ENCODE measurements around the gene ZNF451. TPM values are rescaled to one million over a fixed set of nuclear protein-coding genes. Genes with fewer than 3 reads are reported as not detected.

ZNF451 gene
- total RNA-seq, 4 donors from 2014 or later = 40.2 to 126 (median 75.0) TPM

DNA sequence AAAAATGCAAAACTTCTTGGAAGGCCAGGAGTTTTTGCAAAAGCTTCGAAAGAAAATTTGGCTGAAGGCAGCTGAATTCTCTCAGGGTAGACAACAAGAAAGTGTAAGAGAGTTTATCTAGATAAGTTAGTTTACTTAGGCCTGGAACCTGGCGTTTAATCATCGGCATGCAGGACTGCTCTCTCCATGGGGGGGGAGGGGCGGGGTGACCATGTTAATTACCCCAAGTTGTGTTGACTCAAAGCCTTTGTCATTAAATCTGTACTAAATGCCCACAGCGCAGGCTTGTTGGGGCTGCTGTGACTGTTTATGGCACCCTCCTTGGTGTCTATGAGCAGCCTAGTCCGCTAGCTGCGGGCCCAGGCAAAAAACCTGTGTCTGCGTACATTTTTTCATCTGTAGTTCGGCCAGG is 20.1 kb upstream of the ZNF451 start:
- no peak overlapping the region for H3K27ac ChIP-seq
- no peak for DNase-seq

DNA sequence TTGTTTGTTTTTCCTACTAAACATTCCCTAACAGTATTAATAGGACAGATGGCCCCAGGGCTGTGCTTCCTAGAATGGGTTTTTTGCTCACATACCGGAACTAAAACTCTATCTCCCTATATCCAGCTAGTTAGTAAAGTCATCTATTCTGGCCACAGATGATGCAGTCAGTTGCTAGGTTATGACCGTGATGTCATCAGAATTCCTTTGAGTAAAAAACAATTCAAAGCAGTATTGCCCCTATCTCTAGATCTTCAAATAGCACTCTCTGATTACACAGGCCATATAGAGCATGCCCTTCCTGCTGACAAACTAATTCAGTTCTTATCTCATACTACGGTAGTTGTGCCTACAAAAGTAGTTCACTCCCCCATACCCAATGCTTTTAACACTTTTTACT is 17.9 kb upstream of the ZNF451 start:
- H3K27ac ChIP-seq = no peak overlapping the region
- no peaks in the 10 kb centered on the region for H3K36me3 ChIP-seq
- no peaks in the 10 kb centered on the region for H3K9me3 ChIP-seq
- no peak overlapping the region for H3K4me3 ChIP-seq
- DNase-seq = no peak
- no peaks in the 10 kb centered on the region for H3K4me1 ChIP-seq
- TF ChIP-seq, protein P1, sequence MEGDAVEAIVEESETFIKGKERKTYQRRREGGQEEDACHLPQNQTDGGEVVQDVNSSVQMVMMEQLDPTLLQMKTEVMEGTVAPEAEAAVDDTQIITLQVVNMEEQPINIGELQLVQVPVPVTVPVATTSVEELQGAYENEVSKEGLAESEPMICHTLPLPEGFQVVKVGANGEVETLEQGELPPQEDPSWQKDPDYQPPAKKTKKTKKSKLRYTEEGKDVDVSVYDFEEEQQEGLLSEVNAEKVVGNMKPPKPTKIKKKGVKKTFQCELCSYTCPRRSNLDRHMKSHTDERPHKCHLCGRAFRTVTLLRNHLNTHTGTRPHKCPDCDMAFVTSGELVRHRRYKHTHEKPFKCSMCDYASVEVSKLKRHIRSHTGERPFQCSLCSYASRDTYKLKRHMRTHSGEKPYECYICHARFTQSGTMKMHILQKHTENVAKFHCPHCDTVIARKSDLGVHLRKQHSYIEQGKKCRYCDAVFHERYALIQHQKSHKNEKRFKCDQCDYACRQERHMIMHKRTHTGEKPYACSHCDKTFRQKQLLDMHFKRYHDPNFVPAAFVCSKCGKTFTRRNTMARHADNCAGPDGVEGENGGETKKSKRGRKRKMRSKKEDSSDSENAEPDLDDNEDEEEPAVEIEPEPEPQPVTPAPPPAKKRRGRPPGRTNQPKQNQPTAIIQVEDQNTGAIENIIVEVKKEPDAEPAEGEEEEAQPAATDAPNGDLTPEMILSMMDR (IDR thresholded peaks at IDR 0.05) = no peak
- no peak for TF ChIP-seq POLR2A (IDR thresholded peaks at IDR 0.05)
- intact Hi-C loops (cut with DNase I; ENCODE audit: low total_unique reads) = no loop called here
- H3K27me3 ChIP-seq = no peaks in the 10 kb centered on the region

More for the DNA sequence above, 20.1 kb upstream of the ZNF451 start:
- H3K27me3 ChIP-seq = no peaks in the 10 kb centered on the region
- no peaks in the 10 kb centered on the region for H3K9me3 ChIP-seq
- H3K36me3 ChIP-seq = no peaks in the 10 kb centered on the region
- TF ChIP-seq POLR2A (IDR thresholded peaks at IDR 0.05) = no peak
- TF ChIP-seq, protein P1 (IDR thresholded peaks at IDR 0.05) = no peak
- H3K4me3 ChIP-seq = no peak overlapping the region
- no peaks in the 10 kb centered on the region for H3K4me1 ChIP-seq
- intact Hi-C loops (cut with DNase I; ENCODE audit: low total_unique reads) = no loop called here

DNA sequence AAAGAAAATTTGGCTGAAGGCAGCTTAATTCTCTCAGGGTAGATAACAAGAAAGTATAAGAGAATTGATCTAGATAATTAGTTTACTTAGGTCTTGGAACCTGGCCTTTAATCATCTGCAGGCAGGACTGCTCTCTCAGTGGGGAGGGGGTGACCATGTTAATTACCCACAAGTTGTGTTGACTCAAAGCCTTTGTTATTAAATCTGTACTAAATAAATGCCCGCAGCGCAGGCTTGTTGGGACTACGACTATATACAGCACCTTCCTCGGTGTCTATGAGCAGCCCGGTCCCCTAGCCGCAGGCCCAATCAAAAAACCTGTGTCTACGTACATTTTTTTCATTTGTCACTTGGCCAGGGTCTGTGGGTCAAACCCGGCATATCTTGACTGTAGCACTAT is 15.6 kb upstream of the ZNF451 start:
- no peak overlapping the region for H3K4me3 ChIP-seq

DNA sequence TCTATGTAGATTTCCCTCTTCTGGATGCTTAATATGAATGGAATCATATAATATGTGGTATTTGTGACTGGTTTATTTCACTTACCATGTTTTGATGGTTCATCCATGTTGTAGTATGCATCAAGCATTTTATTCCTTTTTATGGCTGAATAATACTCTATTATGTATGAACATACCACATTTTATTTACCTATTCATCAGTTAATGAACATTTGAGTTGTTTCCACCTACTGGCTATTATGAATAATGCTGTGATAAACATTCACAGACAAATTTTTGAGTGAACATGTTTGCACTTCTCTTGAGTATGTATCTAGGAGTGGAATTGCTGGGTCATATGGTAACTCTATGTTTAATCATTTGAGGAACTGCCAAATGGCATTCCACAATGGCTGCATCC is 14.9 kb upstream of the ZNF451 start:
- no peaks in the 10 kb centered on the region for H3K27me3 ChIP-seq
- H3K4me3 ChIP-seq = no peak overlapping the region
- TF ChIP-seq, protein P1 (IDR thresholded peaks at IDR 0.05) = no peak
- TF ChIP-seq POLR2A (IDR thresholded peaks at IDR 0.05) = no peak
- DNase-seq = no peak
- no peaks in the 10 kb centered on the region for H3K9me3 ChIP-seq
- intact Hi-C loops (cut with DNase I; ENCODE audit: low total_unique reads) = no loop called here
- H3K27ac ChIP-seq = no peak overlapping the region
- H3K4me1 ChIP-seq = no peaks in the 10 kb centered on the region
- H3K36me3 ChIP-seq = no peaks in the 10 kb centered on the region

More for the DNA sequence above, 15.6 kb upstream of the ZNF451 start:
- Histone ChIP-seq H3K36me3 (no peaks in the 10 kb centered on the region), H3K27me3 (no peaks in the 10 kb centered on the region), H3K4me1 (no peaks in the 10 kb centered on the region), H3K27ac (no peak overlapping the region), H3K9me3 (no peaks in the 10 kb centered on the region)
- no peak for DNase-seq
- intact Hi-C loops (cut with DNase I; ENCODE audit: low total_unique reads) = no loop called here
- no peak for TF ChIP-seq POLR2A (IDR thresholded peaks at IDR 0.05)
- TF ChIP-seq, protein P1 (IDR thresholded peaks at IDR 0.05) = no peak

- TF ChIP-seq, protein P1 (IDR thresholded peaks at IDR 0.05) = no peak
- no peak for TF ChIP-seq POLR2A (IDR thresholded peaks at IDR 0.05)
- DNase-seq = no peak
- Histone ChIP-seq H3K36me3 (no peaks in the 10 kb centered on the region), H3K4me1 (no peaks in the 10 kb centered on the region), H3K27ac (no peak overlapping the region), H3K9me3 (no peaks in the 10 kb centered on the region), H3K4me3 (no peak overlapping the region), H3K27me3 (no peaks in the 10 kb centered on the region)
- intact Hi-C loops (cut with DNase I; ENCODE audit: low total_unique reads) = no loop called here
Observed at GRCh38 chr6:57078531-57079207, 11.3 kb upstream of the ZNF451 start.

All from uterus (tissue), 4 donors.